Endometrial microvascular endothelial cells (primary cell): Measurements from ENCODE around the gene TMCC3. TPM values are rescaled to one million over a fixed set of nuclear protein-coding genes. Genes with fewer than 3 reads are reported as not detected.
"Not testable (repeated sequence)": the region's sequence is repeated elsewhere in the genome, so short reads cannot be mapped to it uniquely, and the experiment has no call there.

Experiments
- in situ Hi-C: cut with HindIII; loops from 2 replicates; pipeline ENCODE4 v1.10.0; 2017; ENCODE audit warnings: low sequenced_read_pairs, low pct_unique_long_range_greater_than_20kb; ENCODE audit errors: inconsistent ontology term
- total RNA-seq: library from RNA; depleted of rRNA; stranded (reverse); fragments of >200 nt; gene quantifications from one replicate; pipeline ENCODE4 v1.2.3, GENCODE V29; 2015; ENCODE audit errors: inconsistent ontology term

Gene TMCC3
- total RNA-seq, 1 donor from 2014 or later, result 30.0 TPM

GRCh38 chr12:94553875-94554274 lies 96.5 kb downstream of the TMCC3 start:
- in situ Hi-C loops, result no loop called here

- in situ Hi-C loops, result no loop called here
Observed at GRCh38 chr12:94553130-94553519, 97.2 kb downstream of the TMCC3 start.

- in situ Hi-C loops, result no loop called here
Observed at GRCh38 chr12:94551810-94552209, 98.5 kb downstream of the TMCC3 start.

- in situ Hi-C loops, result no loop called here
Observed at GRCh38 chr12:94550964-94551363, 99.4 kb downstream of the TMCC3 start.

GRCh38 chr12:94548833-94549232 lies 101.5 kb downstream of the TMCC3 start:
- in situ Hi-C loops, result not testable (repeated sequence)

DNA sequence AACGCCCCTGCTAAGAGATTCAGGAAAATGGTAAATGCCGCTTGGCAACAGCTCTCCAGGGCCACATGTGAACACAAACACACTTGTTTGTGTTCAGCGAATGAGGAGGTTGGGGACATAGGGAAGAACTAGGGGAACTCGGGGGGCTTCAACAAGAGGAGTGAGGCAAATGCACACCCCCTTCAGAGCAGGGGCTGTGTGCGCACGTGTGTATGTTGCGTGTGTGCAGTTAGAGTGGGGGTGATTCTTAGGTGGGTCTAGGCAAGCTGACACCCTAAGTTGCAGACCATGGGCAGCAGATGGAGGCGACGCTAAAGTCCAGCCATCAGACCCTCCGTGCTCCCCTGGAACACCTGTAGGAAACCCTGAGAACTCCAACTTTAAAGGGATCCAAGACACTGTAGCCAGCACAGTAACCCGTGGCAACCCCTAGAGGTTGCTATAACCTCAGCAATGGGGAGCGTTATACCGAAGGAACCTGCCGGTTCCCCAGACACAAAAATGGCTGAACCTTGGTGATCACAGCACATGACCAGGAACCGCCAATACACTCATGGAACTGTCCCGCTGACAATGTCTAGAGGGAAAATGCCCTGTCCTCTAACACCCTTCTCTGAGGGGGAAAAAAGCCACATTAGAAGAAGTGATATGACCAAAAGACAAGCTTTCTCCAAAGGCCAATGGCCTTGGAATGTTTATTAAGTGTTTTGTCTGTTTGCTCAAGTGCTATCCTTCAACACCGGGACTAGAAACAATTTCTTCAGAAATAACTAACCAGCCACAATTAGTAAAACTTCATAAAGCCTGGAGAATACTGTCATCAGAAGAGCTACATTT lies 104.2 kb downstream of the TMCC3 start:
- in situ Hi-C loops, result no loop called here

DNA sequence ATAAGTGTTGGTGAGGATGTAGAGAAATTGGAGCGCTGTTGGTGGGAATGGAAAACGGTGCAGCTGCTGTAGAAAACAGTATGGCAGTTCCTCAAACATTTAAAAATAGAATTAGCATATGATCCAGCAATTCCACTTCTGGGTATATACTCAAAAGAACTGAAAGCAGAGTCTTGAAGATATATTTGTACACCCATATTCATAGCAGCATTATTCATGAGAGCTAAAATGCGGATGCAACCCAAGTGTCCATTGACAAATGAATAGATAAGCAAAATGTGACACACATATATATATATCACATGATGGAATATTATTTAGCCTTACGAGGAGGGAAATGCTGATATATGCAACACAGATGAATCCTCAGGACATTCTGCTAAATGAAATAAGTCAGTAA lies 106.0 kb downstream of the TMCC3 start:
- in situ Hi-C loops, result no loop called here

DNA sequence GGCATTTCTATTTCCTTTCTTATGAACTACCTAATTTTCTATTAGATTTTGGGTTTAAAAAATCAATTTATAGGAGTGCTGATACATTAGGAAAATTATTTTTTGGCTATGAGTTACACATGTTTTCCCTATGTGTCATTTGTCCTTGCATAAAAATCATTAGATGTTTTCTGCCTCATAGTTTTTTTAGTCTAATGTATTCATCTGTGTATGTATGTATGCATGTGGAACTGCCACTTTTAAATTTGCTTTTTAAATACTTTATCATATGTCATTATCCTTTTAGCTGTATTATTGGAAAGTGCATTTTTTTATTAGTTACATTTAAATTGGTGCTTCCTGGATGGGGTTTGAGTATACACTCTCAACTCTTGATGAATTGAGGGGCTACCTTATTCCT lies 112.0 kb downstream of the TMCC3 start:
- in situ Hi-C loops, result no loop called here

DNA sequence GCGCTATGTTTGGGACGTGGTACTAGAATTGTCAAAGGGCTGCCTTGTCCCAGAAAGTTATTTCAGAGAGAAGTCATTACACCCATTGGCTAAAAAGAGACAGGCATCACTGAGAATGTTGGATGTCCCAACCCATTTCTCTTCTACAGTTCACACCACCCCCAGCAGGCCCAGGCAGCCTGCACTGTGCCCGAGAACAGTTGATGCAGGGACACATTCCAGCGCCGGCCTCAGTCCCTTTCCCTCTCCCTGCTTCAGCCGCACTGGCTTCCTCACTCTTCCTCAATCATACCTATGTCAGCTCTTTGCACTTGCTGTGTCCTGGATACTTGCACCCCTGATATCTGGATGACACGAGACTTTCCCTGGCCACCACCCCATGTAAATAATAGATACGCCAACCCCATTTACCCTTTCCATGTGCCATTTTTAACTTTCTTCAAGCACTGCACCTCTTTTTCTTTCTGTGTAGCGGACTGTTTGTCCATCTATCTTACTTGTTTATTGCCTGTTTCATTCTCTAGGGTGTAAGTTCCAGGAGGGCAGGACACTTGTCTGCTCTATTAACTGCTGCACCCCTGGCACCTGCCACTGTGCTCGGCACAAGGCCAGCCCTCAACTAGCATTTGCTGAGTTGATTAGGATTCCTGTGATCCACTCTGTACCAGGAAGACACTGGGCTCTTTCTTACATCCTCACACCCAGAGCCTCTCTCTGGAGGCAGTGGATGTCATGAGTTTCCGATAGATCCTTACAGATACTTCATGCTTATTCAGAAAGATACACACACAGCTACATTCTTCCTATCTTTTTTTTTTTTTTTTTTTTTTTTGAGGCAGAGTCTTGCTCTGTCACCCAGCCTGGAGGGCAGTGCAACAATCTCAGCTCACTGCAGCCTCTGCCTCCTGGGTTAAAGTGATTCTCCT lies 114.1 kb downstream of the TMCC3 start:
- in situ Hi-C loops, result no loop called here

DNA sequence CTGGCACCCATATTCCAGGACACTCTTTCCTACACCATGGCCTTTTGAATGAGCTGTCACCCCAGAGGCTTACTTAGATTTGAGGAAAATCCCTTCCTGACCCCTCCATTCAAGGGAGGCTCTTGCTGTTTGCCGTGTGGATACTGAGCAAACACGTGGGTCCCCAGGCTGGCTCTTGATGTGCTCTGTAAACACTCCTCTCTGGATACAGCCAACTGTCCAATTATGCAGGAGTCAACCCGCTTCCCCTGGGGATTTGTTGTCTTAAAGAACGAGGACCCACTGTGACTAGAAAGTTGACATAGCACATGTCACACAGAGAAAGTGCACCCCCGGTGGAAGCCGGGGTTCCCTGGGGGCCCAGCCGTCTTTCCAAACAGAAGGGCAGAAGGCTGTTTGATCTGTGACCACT lies 114.8 kb downstream of the TMCC3 start:
- in situ Hi-C loops, result no loop called here

- in situ Hi-C loops, result no loop called here
Observed at GRCh38 chr12:94534774-94535509, 115.4 kb downstream of the TMCC3 start.

GRCh38 chr12:94534278-94534677 lies 116.1 kb downstream of the TMCC3 start:
- in situ Hi-C loops, result no loop called here

DNA sequence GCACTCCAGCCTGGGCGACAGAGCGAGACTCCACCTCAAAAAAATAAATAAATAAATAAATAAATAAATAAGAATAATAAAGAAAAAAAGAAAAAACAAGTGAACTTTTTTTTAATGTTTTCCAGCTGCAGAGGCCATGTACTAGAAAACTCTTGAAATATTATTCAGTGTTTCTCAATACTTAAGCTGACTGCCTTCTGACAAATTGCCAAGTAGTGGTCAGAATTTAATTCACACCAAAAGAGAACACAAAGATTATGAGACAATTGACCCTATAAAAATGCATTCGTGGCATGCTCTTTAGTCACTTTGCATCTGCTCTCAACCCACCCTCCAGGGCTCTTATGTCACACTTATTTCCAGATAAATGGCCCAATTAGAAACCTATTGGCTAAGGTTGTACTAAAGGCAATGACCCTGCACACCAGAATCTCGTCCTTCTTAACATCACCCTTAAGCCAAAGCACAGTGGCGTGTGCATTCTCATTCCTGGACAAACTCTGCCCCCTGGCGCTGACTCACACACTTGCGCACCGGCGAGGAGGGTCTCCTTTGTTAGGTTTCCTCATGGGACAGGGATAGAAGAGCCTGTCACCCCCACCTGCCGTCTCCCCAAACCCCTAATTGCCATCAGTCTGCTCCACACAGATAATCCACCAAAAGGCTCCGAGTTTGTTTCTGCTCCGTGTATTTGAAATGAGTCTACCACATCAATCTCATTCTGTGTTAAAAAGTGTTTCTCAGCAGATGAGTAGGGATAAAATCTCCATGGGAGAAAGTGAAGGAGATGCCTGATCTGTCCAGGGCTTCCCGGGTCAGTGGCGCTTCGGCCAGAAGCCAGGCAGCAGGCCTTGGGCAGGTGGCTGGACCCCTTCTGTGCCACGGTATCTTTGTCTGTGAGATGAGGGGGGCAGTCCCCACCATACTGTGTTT lies 117.6 kb downstream of the TMCC3 start:
- in situ Hi-C loops, result no loop called here

DNA sequence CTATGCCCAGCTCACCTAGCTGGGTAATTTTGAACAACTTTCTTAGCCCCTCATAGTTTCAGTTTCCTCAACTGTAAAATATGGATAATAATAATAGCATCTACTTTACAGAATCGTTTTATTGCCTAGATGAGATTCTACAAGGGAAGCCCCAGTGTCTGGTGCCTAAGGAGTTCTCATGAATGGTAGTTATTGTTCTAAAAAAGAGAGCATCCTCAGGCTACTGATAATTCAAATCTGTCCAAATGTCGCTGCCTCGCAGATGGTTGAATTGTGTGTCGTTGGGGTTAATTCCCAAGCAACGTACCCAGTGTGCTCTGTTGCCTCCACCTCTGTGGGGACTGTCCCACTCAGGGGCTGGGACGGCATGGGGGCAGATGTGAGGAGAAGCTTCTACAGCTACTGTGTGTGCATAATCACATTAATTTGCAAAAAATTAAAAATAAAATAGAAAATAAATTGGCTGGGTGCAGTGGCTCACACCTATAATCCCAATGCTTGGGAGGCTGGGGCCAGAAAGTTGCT lies 119.1 kb downstream of the TMCC3 start:
- in situ Hi-C loops, result no loop called here

DNA sequence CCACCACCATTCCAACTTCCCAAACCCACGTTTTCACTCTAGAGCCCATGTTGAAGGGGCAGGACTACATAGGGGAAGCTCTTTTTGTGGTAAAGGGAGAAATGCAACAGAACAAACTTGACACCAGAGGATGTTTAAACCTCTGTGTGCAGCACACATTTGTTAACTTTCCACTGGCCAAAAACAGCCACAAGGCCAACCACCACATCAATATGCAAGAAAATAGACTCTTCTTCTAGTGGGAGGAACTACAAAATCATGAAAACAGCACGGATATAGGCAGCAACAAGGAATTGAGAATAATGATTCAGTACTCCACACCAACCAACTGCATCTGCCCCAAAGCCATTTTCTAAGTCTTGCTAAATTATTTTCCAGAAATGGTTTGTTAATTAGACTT lies 124.4 kb downstream of the TMCC3 start:
- in situ Hi-C loops, result no loop called here
